IPS-18c (cell line): ENCODE data around the gene ZNF526.
A peak's percentile ranks its signal among the peaks of the same experiment; 100 is the strongest.

Source experiments
- H3K4me3 ChIP-seq: 2 replicates; pipeline ENCODE4 v1.7.0; 2013; ENCODE audit warnings: low read depth, mild to moderate bottlenecking, low read length, moderate library complexity; ENCODE audit not compliant: insufficient read depth
- H3K9me3 ChIP-seq: one replicate; pipeline ENCODE4 v1.6.1; 2013; ENCODE audit warnings: mild to moderate bottlenecking, low read length, moderate library complexity; ENCODE audit not compliant: control insufficient read depth, insufficient read depth

Gene ZNF526, protein sequence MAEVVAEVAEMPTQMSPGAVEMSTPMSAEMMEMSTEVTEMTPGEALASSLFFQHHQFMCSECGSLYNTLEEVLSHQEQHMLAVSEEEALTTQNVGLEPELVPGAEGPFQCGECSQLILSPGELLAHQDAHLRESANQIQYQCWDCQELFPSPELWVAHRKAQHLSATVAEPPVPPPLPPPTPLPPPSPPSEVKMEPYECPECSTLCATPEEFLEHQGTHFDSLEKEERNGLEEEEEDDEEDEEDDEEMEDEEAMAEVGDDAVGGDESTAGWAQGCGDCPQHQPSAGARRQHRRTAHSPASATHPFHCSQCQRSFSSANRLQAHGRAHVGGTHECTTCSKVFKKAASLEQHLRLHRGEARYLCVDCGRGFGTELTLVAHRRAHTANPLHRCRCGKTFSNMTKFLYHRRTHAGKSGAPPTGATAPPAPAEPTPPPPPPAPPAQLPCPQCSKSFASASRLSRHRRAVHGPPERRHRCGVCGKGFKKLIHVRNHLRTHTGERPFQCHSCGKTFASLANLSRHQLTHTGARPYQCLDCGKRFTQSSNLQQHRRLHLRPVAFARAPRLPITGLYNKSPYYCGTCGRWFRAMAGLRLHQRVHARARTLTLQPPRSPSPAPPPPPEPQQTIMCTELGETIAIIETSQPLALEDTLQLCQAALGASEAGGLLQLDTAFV

DNA sequence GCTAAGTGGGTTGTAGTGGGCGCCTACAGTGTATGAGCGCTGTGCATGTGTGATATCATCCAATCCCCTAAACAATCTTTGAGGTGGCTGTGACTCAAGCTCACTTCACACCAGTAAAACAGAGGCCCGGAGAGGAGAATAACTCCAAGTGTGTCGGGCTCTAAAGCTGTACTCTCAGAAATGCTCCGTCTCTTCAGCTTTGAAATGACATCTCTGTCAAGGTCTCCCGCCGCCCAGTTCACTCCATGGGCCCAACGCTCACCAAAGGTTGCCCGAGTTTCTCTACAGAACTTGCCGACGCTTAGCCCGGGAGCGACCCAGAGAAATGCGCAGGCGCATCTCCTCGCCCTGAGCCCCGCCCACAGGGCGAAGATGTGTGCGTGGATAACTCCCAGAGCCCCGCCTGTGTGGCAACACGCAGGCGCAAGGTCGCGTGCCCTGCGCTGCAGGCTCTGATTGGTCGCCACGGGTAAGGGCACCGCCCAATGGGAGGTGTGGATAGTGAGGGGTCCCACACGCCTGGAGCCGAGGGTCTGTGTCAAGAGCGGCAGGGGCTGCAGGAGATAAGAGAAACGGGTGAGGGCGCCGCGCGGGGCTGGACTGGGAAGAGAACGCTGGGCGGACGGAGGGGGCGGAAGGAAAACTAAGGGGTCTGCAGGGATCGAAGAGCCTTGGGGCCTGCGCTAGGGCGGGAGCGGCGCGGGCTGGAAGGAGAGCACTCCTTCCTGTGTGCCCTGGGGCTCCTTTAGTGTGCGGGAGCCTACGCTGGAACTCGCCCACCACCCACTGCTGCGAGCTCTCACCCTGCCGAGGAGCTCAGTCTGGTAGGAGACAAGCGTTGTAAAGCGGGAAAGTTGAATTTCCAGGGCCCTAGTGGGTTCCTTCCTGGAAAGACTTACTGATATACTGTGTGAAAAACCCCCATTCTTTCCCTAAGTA, at the start of gene ZNF526:
TSS of gene ZNF526 (plus strand) at position 501 of the 939 bp plus-strand sequence. CDS start 4,092 bp downstream, outside the sequence.
- no peaks in the 10 kb centered on the region for H3K9me3 ChIP-seq
- H3K4me3 ChIP-seq, result peak within 1 kb of the TSS; percentile 96

DNA sequence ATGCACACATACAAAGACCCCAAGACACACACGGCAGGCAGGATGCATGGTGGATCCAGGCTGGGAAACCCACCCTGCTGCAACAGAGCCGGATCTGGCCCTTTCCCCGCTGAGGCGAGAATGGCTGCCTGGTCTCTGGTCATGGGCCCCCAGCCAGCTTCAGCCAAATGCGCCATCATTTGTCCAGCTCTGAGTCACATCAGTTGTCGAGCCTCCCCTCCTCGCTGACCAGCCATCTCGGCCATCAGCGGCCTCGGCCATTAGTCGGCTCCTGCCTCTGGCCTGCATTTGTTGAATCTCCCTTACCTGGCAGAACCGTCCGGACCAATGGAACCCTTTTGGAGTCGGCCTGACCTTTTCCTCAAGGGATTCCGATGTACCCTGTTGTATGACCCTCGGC, 49.4 kb upstream of the ZNF526 start:
- no peaks in the 10 kb centered on the region for H3K9me3 ChIP-seq

DNA sequence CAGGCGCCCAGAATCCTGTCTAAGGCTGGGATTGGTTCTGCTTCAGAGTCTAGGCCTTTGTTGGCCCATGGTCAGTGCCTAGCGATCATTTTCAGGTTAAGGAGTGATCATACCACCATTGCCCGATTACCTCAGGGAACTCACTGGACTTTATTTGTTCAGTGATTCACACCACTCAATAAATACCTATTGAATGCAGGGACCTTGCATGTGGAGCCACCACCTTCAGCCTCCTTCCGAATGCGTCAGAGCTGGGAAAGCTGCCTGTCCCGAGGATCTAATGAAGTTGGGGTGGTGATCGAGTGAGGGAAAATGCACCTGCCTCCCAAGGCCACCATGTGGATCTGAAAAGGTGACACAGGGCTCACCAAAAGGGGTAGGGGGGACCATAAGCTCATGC, 47.9 kb upstream of the ZNF526 start:
- Histone ChIP-seq H3K9me3 (no peaks in the 10 kb centered on the region), H3K4me3 (no peak overlapping the region)

More for the DNA sequence above, 49.4 kb upstream of the ZNF526 start:
- H3K4me3 ChIP-seq, result no peak overlapping the region

DNA sequence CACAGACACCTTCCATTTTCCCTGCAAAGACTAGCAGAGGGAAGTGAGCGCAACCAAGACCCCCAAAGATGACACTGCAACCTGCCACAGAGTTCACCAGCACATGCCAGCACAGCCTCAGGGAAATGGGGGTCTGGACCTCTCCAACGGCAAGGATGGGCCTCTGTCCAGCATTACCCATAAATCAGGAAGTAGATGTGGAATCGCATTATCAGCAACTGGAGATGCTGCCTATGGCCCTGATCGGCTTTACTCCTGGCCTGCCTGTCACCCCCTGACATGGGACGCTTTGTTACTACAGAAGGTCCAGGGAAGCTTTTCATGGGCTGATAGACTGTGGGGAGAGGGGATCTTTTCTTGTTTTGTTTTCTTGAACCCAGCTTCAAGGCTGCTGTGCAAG, 46.4 kb upstream of the ZNF526 start:
- no peaks in the 10 kb centered on the region for H3K9me3 ChIP-seq
- no peak overlapping the region for H3K4me3 ChIP-seq

DNA sequence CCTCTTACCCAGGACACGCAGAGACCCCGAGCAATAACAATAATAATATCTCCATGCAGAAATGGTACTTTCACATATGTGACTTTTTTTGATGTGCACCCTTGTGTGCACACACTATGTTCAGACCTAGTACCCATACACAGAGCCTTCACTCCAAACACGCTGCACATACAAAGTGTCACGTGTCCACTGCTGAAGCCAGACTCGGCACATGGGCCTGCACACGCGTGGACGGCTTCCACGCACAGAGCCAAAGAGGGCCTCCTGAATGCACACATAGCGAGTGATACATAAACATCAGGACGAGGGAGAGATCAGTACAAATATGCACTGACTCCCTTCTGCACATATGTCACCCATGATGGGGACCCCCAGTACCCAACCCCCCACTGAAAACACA, 45.9 kb upstream of the ZNF526 start:
- H3K4me3 ChIP-seq, result no peak overlapping the region
- H3K9me3 ChIP-seq, result no peaks in the 10 kb centered on the region

DNA sequence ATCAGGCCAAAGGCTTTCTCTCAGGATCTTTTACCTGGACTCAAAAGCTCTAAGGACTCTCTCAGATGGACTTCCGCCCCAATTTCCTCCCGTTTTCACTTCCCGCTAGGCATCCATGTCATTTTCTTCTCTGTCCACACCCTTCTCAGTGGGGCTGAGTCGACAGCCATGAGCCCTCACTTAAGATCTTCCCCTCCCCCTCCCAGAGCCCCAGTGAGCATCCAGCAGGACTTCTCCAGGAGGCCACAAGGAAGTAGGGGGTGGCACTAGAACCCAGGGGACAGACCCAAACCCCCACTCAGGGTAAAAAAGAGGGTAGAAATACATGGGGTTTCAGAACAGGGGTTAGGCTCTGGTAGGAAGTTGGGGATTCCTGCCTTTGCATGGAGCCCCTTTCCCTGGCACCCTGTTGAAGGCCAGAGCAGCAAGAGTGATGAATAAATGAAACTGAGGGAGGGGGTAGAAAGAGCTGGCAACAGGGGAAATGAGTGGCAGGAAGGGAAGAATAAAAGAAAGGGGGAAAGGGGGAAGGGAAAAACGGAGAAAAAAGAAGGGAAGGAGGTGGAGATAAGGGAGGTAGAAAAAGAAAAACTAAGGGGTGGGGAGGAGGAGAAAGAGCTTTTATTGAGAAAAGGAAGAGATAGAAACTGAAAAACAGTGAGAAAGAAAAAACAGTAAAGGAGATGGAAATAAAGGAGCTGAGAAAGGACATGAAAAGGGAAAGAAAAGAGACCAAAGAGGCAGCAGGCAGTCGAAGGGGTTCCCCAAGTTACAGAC, 45.0 kb upstream of the ZNF526 start:
- Histone ChIP-seq H3K9me3 (no peaks in the 10 kb centered on the region), H3K4me3 (no peak overlapping the region)

DNA sequence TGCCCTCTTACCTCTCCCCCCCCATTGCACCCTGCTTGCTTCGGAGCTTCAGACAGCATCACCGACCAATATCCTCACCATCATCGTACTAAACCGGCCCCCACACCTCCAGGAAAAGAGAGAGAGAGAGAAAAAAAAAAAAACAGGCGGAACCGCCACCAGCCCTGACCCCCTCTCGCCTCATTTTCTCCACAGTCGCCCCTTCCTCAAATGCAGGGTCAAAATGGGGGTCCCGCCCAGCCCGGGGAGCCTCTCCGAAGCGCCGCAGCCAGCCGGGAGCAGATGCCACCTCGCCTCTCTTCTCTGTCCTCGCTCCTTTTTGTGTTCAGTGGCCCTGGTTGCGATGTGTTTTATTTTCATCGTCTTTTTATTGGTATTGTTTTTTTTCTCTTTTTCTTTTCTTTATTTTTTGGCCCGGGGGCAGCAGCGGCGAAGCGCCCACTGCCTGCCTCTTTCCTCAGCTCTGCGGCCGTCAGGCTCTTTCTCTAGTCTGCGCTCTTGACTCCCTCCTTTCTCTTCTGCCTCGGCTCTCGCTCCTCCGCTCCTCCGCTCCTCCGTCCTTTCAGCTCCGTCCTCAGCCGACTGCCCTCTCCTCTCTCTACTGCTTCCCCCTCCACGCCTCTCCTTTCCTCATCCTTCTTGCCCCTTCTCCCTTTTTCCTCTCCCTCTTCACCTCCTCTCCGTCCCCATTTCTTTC, 44.0 kb upstream of the ZNF526 start:
- H3K4me3 ChIP-seq, result peak overlapping the region; percentile 38

DNA sequence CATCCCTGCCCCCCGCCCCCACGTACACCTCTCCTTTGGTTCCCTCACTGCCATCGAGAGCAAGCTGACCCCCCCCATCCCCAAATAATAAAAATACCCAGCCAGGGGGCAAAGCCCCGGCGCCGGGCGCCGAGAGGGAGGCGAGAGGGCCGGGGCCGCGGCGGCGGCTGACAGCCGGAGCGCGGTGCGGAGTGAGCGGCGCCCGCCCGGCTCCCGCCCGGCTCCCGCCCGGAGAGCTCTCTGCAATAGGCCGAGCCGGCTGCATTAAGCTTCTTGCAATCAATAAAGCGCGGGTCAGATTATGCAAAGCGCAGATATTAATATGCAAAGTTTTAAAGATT, 43.5 kb upstream of the ZNF526 start:
- Histone ChIP-seq H3K4me3 (peak overlapping the region; percentile 38; the same call in 1 of the 2 replicates), H3K9me3 (no peaks in the 10 kb centered on the region)

More for the DNA sequence above, 44.0 kb upstream of the ZNF526 start:
- H3K9me3 ChIP-seq, result no peaks in the 10 kb centered on the region

DNA sequence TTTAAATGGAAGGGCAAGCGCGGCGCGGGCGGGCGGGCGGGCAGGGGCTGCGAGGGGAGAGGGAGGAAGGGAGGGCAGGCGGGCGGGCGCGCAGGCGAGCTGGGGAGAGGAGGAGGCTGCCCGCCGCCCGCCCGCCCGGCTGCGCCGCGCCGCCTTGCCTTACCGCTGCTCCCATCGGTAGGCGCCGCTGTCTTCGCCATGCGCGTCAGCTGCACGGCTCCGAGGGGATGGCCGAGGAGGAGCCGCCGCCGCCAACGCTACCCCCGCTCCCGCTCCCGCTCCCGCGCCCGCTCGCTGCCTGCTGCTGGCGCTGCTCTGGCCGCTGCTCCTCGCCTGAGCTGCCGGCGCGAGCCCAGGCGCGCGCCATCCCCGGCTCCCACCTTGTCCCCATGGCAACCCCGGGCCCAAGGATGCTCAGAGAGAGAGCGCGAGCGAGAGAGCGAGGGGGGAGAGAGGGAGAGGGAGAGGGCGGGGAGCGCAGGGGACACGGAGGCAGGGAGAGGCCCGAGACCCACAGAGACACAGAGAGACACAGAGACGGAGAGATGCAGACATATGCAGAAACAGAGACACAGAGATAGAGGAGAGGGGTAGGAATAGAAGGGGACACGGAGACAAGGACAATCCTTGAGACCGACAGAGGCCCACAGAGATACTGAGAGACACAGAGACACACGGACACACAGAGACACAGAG, 43.0 kb upstream of the ZNF526 start:
- peak overlapping the region; percentile 41 for H3K4me3 ChIP-seq
- no peaks in the 10 kb centered on the region for H3K9me3 ChIP-seq

DNA sequence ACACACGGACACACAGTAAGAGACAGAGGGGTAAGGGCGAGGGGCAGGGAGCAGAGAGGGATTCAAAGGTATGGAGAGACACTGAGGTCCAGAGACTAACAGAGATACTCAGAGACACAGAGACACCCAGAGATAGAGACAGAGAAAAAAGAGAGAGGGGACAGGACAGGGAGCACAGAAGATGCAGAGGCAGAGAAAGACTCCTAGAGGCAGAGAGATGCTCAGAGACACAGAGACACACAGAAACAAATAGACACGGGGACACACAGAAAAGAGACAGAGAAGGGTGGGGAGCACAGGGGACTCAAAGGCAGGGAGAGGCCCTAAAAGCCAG, 42.5 kb upstream of the ZNF526 start:
- Histone ChIP-seq H3K4me3 (no peak overlapping the region), H3K9me3 (no peaks in the 10 kb centered on the region)

DNA sequence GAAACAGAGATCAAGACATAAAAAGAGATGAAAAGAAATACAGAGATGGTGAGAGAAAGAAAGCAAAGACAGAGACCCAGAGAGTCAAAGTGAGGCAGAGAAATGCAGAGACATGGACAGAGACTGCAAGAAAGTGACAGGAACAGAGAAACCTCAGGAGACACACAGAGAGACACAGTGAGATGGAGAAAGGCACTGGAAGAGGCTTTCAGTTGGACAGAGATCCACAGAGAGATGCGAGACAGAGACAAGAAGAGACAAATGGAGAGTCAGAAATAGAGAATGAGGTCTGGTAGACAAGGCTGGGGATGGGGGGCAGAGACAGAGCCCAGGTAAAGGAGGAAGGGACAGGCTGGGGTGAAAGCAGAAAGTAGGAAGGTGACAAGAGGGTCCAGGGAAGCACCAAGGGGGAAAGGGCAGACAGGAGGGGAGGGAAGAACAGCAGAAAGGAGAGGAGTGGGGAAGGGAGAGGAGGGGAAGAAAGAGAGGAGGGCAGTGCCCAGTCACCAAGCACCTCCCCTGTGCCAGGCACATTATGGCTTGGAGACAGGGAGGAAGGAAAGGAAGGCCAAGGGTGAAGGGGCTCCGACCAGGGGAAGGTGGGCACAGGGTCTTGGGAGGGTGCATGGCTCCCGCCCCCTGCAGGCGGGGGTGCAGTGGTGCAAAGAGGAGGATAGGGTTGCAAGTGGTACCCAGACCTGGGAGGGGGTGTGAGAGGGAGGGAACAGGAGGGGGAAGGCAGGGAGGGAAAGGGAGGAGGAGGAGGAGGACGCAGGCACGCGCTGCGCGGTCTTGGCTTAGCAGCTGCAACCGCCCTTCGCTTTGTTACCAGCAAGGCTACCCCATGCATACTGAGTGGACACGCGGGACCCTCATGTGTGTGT, 41.1 kb upstream of the ZNF526 start:
- no peak overlapping the region for H3K4me3 ChIP-seq

DNA sequence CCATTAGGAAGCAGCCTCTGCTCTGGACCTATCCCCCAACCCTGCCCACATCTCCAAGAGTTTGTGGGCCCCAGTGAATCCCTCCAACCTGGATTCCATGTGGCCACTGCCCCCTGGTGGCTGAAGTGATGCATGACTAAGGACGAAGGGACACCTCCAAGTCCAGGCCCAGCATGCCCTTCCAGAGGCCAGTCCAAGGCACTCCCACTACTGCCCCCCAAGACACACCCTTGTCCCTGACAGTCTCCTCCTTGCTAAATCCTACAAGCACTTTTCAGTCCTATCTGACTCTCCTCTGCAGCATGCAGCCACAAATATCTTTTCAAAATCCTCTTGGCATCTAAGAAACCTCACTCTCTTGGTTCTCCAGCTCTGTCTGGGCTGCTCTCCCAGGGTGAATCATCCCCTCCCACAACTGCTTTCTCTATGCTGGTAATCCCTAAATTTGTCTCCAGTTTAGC, 35.7 kb upstream of the ZNF526 start:
- H3K4me3 ChIP-seq, result no peak overlapping the region
- no peaks in the 10 kb centered on the region for H3K9me3 ChIP-seq

More for the DNA sequence above, 41.1 kb upstream of the ZNF526 start:
- H3K9me3 ChIP-seq, result no peaks in the 10 kb centered on the region

DNA sequence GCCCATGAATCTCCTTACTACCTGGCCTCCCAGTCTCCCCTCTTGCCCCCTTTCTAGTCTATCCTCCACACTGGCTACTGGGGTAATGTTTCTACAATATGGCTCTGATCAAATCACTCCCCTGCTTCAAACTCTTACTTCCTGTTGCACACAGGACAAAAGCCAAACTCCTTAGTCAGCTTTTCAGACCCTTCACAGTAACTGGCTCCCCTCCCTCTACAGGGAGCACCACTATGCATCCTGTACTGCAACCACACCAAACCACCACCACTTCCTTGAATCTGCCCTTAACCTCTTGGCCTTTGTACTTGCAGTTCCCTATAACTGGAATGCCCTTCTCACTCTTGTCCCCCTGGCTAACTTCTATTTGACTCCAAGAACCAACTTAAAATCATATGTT, 34.8 kb upstream of the ZNF526 start:
- Histone ChIP-seq H3K9me3 (no peaks in the 10 kb centered on the region), H3K4me3 (no peak overlapping the region)

DNA sequence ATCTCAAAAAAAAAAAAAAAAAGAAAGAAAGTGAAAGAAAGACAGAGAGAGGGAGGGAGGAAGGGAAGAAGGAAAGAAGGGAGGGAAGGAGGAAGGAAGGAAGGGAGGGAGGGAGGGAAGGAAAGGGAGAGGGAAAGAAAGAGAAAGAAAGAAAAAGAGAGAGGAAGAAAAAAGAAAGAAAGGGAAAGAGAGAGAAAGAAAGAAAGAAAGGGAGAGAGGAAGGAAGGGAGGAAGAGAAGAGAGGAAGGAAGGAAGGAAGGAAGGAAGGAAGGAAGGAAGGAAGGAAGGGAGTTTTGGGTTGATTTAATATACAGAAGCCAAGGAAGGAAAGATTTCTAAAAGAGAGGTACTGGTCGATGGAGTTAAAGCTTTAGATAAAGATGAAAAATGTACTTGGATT, 31.4 kb upstream of the ZNF526 start:
- Histone ChIP-seq H3K4me3 (no peak overlapping the region), H3K9me3 (no peaks in the 10 kb centered on the region)

DNA sequence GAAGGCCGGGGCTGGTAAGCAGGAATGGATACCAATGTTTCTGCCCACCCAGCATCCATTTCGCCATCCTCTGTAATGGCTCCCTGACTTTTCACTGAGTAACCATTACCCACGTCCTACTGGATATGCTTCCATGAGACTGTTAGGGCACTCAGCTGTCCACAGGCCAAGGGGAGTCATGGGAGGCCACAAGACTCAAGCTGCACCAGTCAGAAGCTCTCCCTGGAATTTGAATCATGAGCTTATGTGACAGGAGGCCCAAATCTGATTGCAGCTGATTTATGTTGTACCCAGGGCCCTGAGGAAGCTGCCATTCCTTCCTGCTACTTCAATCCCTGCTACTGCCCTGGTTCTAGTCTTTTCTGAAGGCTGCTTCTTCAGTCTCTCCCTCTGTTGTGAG, 31.0 kb upstream of the ZNF526 start:
- Histone ChIP-seq H3K9me3 (no peaks in the 10 kb centered on the region), H3K4me3 (no peak overlapping the region)
